GM21515 (cell line): ENCODE measurements around the gene RABGGTA.
"Not testable (repeated sequence)": the region's sequence is repeated elsewhere in the genome, so short reads cannot be mapped to it uniquely, and the experiment has no call there.

Experiments used
- ATAC-seq: cut with Tn5 transposase; IDR thresholded peaks from one replicate; pipeline ENCODE4 v1.9.1; 2021; ENCODE audit not compliant: unreplicated experiment

RABGGTA gene

DNA sequence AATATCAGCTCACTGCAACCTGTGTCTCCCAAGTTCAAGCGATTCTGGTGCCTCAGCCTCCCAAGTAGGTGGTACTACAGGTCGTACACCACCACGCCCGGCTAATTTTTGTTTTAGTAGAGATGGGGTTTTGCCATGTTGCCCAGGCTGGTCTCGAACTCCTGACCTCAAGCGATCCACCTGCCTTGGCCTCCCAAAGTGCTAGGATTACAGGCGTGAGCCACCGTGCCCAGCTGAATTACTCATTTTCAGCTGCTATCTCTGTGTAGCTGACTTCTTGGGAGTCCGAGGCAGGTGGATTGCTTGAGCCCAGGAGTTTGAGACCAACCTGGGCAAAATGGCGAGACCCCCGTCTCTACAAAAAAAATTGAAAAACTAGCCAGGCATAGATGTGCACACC, 26.0 kb downstream of the RABGGTA start:
- not testable (repeated sequence) for ATAC-seq

GRCh38 chr14:24243336-24243836, 28.0 kb downstream of the RABGGTA start:
- no peak for ATAC-seq

DNA sequence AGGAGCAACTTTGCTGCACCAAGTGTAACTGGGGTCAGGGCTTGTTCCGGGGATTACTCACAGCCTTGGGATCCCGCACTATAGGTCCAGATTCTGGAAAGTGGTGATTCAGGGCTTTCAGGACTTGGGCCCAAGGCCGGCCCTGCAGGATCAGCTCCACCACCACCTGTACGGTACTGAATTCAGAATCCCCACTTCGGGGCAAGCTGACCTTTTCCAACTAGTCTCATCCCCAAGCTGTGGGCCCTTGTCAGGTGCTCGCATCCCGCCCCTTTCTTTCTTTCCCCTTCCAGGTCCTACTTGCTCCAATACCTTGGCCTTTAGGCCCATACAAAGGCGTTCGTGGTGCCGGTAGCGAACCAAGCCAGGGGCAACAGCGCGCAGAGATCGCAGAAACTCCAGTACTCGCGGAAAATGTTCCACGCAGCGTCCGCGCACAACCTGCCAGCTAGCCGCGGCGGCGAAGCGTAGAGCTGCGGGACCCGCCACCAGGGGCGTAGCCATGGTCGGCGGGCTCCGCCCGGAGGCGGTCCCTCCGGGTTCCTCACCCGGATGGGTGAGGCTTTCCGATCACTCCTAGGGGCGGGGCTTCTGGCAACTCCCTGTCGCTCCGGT, 29.5 kb downstream of the RABGGTA start:
- peak; percentile 75 for ATAC-seq

GRCh38 chr14:24240110-24240918, 31.1 kb downstream of the RABGGTA start:
- ATAC-seq, result no peak

DNA sequence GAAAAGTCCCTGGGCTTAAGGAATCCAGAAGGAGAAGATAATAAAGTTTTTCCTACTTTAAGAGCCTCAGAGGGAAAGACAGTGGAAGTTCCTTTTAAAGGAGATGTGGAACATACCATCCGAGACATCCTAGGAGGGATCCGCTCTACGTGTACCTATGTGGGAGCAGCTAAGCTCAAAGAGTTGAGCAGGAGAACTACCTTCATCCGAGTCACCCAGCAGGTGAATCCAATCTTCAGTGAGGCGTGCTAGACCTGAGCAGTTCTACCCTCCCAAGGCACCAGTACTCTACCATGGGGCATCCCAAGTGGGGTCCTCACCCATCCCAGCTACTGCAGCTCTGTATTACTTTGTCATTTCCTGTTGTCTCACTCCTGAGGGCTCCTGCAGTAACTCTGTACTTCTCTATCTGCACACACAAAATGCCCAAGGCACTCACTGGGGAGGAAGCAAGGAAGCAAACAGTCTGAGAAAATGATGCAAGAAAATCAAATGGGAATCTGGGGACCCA, 32.8 kb downstream of the RABGGTA start:
- ATAC-seq, result no peak

GRCh38 chr14:24238123-24238522, 33.3 kb downstream of the RABGGTA start:
- ATAC-seq, result no peak

DNA sequence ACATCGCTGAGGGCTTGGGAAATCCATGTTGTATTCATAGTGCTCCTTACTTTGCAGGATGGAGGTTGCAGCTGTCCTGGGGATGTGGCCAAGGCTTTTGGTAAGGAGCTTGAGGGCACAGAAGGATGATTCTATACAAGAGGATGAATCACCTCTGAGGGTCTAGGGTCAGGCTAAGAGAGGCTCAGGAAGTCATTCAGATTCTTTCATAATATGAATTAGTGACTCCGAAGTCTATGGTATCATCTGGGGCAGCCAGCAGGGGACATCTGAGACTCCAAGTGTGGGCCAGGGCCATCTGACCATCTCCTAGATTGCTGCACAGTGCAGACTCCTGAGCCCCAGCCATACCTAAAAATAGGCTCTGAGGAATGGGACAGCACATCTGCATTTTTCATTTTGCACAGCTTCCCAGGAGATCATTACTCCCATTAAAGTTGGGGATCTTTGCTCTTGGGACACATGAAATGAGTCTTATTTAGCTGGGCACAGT, 33.9 kb downstream of the RABGGTA start:
- no peak for ATAC-seq

- ATAC-seq, result no peak
Measured at GRCh38 chr14:24236689-24237462, 34.5 kb downstream of the RABGGTA start.

- ATAC-seq, result no peak
Measured at GRCh38 chr14:24235804-24236688, 35.4 kb downstream of the RABGGTA start.

GRCh38 chr14:24234095-24235005, 37.0 kb downstream of the RABGGTA start:
- ATAC-seq, result no peak

GRCh38 chr14:24233538-24233866, 37.9 kb downstream of the RABGGTA start:
- ATAC-seq, result no peak

DNA sequence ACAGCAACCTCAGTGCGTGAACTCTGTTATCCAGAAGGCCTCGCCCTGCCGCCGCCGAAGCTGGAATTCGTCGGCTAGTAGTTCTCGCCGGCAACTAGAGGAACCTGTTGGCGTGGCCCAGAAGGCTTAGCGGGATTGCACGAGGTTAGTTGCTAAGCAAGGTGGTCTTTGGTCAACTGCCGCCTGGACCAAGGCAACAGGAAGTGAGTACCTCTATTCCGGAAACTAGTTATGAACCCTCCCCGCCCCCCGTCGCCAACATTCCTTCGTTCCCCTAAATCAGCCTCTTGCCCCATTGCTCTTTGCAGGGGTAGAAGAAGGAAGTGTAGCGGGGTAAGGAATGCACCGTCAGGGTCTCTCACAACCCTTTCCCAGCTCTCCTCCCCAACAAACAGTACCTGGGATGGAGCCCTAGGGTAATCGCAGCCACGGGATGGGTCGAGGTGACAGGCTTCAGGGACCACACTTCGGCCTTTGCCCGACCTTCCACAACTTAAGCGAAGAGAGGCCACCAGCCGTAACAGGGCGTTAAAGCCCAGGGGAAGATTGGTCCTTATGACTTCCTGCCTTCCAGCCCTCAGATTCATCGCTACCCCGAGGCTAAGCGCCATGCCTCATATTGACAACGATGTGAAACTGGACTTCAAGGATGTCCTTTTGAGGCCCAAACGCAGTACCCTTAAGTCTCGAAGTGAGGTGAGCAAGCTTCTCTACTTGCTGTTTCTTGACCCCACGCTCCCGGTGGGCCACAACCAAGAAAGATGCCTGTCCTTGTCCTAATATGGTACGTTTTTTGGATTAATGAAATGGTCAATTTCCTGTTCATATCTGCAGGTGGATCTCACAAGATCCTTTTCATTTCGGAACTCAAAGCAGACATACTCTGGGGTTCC, 38.5 kb downstream of the RABGGTA start, which contains the start of gene GMPR2:
Gene GMPR2 (plus strand): TSS at position 285 of the 893 bp plus-strand sequence. CDS start 325 bp downstream, at position 610.
- peak; percentile 56 for ATAC-seq

DNA sequence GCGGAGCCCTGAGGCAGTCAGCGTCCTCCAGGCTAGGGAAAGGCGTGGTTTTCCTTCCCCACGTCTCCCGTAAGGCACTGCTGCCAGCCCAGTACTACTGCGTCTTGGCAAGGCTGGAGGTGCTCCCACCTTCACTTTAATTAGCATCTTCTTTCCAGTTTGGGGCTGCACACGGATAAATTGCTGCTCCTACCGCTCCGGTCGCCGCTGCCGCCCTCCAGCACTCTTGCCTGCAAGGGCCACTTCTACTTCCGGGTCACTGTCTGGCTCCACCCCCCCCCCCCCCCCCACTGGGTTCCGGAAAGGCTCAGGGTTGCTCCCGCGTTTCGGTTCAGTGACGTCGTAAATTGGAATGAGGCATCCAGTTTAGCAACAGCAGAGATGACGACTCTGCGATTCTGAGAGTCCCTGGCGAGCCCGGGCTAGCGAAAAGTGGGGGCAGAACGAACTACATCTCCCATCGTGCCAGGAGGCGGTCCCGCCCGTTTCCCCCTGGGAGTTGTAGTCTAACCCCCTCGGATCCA, 39.2 kb downstream of the RABGGTA start, which contains the start of gene NEDD8:
Gene NEDD8 (minus strand): TSS at position 247 of the 524 bp plus-strand sequence. CDS start 100 bp downstream, at position 147.
- peak; percentile 60 for ATAC-seq

GRCh38 chr14:24231263-24232120, 39.9 kb downstream of the RABGGTA start:
- peak; percentile 9 for ATAC-seq

DNA sequence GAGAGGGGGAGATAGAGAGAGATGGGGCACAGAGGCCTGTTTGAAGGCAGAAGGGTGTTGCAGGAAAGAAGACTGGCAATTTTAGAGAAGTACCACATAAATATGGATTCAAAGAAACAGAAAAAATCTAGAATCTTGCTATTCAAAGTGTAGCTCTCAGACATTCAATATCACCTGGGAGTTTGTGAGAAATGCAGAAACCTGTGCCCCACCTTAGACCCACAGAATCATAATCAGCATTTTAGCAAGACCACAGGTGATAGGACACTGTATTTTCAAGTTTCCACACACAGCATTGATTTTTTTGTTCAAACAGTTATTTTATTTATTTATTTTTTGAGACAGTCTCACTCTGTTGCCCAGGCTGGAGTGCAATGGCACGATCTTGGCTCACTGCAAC, 42.5 kb downstream of the RABGGTA start:
- no peak for ATAC-seq

GRCh38 chr14:24226473-24226872, 44.9 kb downstream of the RABGGTA start:
- ATAC-seq, result no peak

- ATAC-seq, result no peak
Measured at GRCh38 chr14:24224618-24225071, 46.8 kb downstream of the RABGGTA start.
